ENCODE results near the gene LOXL1.
"Not testable (repeated sequence)": the region's sequence is repeated elsewhere in the genome, so short reads cannot be mapped to it uniquely, and the experiment has no call there.

LOXL1 gene

GRCh38 chr15:73922186-73923151, 3.8 kb upstream of the LOXL1 start:
- peak; percentile 75 for DNase-seq (ENCODE audit: low read depth)

GRCh38 chr15:73923156-73923487, 3.1 kb upstream of the LOXL1 start:
- no peak for DNase-seq (ENCODE audit: low read depth)

GRCh38 chr15:73923488-73924164, 2.6 kb upstream of the LOXL1 start:
- DNase-seq (ENCODE audit: low read depth) = no peak

GRCh38 chr15:73924171-73924921, 1.9 kb upstream of the LOXL1 start:
- DNase-seq (ENCODE audit: low read depth) = peak; percentile 91

GRCh38 chr15:73925848-73926218, 429 bp upstream of the LOXL1 start:
- no peak for DNase-seq (ENCODE audit: low read depth)

DNA sequence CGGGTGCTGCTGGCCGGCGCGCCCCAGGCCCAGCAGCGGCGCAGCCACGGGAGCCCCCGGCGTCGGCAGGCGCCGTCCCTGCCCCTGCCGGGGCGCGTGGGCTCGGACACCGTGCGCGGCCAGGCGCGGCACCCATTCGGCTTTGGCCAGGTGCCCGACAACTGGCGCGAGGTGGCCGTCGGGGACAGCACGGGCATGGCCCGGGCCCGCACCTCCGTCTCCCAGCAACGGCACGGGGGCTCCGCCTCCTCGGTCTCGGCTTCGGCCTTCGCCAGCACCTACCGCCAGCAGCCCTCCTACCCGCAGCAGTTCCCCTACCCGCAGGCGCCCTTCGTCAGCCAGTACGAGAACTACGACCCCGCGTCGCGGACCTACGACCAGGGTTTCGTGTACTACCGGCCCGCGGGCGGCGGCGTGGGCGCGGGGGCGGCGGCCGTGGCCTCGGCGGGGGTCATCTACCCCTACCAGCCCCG, 777 bp downstream of the LOXL1 start:
- DNase-seq (ENCODE audit: low read depth) = peak; percentile 60

GRCh38 chr15:73927476-73928240, 1.4 kb downstream of the LOXL1 start:
- DNase-seq (ENCODE audit: low read depth) = peak; percentile 54

DNA sequence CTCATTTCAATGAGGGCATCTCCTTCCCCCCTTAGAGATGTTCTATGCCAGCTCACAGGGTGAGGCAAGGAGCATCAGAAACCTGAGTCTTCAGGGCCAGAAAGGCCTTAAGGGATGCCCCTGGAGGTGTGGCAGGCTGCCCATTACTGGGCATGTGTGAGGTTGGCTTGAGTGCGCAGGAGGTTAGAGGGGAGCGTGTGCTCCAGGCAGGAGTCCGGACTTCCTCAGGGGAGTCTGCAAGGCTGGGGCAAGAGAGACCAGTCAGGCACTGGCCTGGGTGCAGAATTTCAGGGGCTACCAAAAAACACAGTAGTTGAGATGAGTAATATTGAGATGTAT, 1.9 kb downstream of the LOXL1 start:
- peak; percentile 36 for DNase-seq (ENCODE audit: low read depth)

GRCh38 chr15:73928971-73929627, 2.8 kb downstream of the LOXL1 start:
- DNase-seq (ENCODE audit: low read depth) = peak; percentile 56

GRCh38 chr15:73930371-73930770, 4.1 kb downstream of the LOXL1 start:
- peak; percentile 95 for DNase-seq (ENCODE audit: low read depth)

- peak; percentile 76 for DNase-seq (ENCODE audit: low read depth)
Measured at GRCh38 chr15:73930790-73931281, 4.6 kb downstream of the LOXL1 start.

- DNase-seq (ENCODE audit: low read depth) = no peak
Measured at GRCh38 chr15:73931441-73931840, 5.2 kb downstream of the LOXL1 start.

DNA sequence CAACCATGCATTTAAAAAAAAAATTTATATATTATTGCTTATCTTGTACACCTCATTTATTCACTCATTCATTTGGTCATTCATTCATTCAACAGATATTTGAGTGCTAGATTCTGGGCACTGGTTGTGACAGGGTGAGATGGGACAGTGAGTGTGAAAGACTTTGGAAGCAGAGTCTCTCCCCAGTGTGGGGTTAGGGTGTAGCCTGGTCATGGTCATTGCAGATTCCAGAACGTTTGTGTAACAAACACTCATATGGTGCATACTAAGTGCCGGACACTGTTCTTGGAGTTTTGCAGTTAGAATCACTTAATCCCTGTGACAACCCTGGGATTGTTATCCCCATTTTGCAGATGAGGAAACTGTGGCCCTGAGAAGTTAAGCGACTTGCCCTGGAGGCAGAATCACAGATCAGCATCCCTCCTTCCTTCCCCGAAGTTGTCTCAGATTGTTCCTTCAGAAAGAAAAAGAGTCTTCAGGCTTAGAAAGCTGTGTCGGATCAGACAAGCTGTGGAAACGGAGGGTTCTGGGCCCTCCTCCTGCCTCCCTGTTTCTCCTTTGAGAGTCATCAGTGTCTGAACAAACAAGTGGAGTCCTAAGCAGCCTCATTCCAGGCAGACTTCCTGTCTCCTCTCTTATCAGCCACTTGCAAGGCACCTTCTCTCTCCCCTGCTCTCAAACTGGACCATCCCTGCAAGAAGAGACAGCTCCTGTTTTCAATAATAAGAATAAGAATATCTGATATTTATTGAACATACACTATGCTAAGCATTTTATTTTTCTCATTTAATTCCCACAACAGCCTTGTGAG, 6.3 kb downstream of the LOXL1 start:
- DNase-seq (ENCODE audit: low read depth) = peak; percentile 35

DNA sequence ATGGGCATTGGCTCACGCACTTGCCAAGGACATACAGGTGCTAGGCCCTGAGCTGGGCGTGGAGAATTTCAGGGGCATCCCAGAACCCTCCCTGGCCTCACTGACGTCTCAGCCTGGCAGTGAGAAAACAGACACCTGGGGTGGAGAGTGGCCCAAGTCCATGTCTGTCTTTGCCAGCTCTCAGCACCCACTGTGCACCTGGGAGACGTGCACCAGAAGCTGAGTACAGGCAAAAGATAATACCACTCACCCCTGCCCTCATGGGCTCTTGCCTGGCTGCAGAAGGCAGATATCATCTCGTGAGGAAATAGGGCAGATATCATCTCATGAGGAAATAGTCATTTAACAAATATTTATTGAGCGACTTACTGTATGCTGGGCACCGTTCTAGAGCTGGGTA, 8.0 kb downstream of the LOXL1 start:
- peak; percentile 45 for DNase-seq (ENCODE audit: low read depth)

- DNase-seq (ENCODE audit: low read depth) = no peak
Measured at GRCh38 chr15:73935547-73935946, 9.3 kb downstream of the LOXL1 start.

GRCh38 chr15:73936181-73936580, 9.9 kb downstream of the LOXL1 start:
- DNase-seq (ENCODE audit: low read depth) = peak; percentile 48

DNA sequence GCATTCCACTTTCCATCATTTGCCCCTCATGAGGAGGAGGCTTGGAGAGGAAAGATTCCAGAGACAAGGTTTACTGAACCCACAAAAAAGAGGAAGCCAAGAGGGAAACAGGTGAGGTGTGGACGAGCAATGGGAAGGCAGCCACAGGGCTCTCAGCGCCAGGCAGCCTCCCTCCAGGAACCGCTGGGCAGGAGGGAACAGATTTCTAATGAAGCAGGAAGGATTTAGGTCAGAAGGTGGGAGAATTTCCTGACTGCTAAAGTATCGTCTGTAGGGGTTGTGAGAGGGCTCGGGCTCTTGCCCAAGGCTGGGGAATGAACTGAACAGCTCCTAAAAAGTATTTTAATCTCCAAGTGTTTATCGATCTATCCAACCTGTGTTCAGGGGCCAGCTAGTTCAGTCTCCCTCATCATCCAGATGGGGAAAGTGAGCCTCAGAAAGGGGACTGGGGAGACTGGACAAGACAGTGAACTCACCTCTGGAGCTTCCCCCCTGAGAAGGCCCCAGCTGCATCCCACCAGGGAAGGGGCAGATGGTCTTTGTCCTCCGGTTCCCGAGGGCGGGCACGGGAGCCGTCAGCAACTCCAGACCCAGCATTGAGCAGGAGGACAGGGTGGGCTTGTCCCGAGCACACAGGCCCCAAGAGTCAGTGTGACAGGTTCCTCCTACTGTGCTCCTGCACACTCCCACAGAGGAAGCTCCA, 10.5 kb downstream of the LOXL1 start:
- DNase-seq (ENCODE audit: low read depth) = no peak

DNA sequence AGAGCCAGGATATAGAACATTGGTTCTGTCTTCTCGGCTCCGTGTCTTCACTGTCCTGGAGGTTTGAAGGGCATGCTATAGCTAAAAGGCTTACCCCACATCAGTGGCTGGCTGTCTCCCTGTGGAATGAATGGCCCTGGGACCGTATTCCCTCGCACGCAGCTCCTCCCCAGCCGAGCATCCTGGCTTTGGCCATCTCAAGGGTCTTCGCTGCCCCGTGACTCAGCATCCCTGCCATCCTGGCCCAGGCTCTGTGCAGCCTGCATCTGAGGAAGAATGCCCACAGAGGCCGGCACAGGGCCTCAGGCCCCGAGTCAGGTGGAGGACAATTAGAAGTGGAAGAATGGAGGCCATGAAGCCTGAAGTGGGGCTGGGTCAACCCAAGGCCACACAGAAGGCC, 11.0 kb downstream of the LOXL1 start:
- DNase-seq (ENCODE audit: low read depth) = no peak

DNA sequence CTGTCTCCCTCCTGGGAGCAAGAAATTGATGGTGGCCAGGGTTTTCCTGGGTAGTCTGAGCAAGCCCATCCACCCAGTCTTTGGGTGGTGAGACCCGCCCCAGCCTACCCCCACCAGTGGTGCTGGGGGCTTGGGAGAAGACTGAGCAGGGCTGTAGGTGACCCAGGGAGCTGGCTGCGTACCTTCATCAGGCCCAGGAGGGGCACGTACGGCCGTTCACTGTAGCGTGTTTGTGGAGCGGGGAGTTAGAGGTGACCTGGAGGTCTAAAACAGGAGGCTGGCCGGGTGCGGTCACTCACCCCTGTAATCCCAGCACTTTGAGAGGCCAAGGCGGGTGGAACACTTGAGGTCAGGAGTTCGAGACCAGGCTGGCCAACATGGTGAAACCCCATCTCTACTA, 11.5 kb downstream of the LOXL1 start:
- DNase-seq (ENCODE audit: low read depth) = no peak

DNA sequence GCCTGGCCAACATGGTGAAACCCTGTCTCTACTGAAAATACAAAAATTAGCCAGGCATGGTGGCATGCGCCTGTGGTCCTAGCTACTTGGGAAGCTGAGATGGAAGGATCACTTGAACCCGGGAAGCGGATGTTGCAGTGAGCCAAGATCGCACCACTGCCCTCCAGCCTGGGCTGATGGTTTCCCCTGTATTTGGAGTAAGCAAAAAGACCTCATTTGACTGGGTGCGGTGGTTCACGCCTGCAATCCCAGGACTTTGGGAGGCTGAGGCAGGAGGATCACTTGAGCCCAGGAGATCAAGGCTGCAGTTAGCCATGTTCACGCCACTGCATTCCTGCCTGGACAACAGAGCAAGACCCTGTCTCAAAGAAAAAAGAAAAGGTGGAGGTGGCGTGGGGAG, 12.3 kb downstream of the LOXL1 start:
- not testable (repeated sequence) for DNase-seq (ENCODE audit: low read depth)
